Ovary (tissue), 9 donors: ENCODE data around the gene GUCY1B1. TPM values are rescaled to one million over a fixed set of nuclear protein-coding genes. Genes with fewer than 3 reads are reported as not detected.

Experiments
- DNase-seq, 5 donors: peaks; one replicate each; pipeline ENCODE4 v3.0.0-alpha.2; 2019 to 2020
- H3K27ac ChIP-seq, 2 donors: fragments of 200-600 bp; one replicate each; pipeline versions ENCODE4 v1.5.1 to v1.8.0; 2019 to 2022
- H3K27me3 ChIP-seq: fragments of 200-600 bp; one replicate; pipeline ENCODE4 v1.8.0; 2022
- H3K36me3 ChIP-seq: fragments of 200-600 bp; sonication (generic); one replicate; pipeline ENCODE4 v1.5.1; 2019
- H3K4me1 ChIP-seq: one replicate; pipeline ENCODE4 v1.8.1; 2013; ENCODE audit warnings: mild to moderate bottlenecking, moderate library complexity; ENCODE audit not compliant: insufficient read depth
- H3K4me3 ChIP-seq: fragments of 200-600 bp; sonication (generic); one replicate; pipeline ENCODE4 v1.5.1; 2017
- H3K9me3 ChIP-seq, 2 donors: fragments of 200-600 bp in 1 of 2; sonication (generic) in 1 of 2; one replicate each; pipeline versions ENCODE4 v1.5.1 to v1.8.1; 2013 to 2019; ENCODE audit warnings: mild to moderate bottlenecking in 1 of 2, moderate library complexity in 1 of 2
- EP300 ChIP-seq: sonication (generic); formaldehyde crosslinking; IDR thresholded peaks from one replicate; pipeline ENCODE4 v1.6.1; 2017; ENCODE audit warnings: antibody characterized with exemption
- POLR2A ChIP-seq: fragments of 450-650 bp; IDR thresholded peaks from one replicate; pipeline ENCODE4 v1.6.1; 2017; ENCODE audit warnings: antibody characterized with exemption, mild to moderate bottlenecking, moderate library complexity
- WGBS, 3 donors: extraction: QIAGEN DNeasy Blood & Tissue Kit in 1 of 3; methylation state at CpG; one replicate each; pipeline versions ENCODE4 v1.1.5 to v1.1.7; 2013 to 2017; 5-methylcytosine and 5-hydroxymethylcytosine counted together
- intact Hi-C, 4 donors: fragments of 100-400 bp; cut with DNase I; formaldehyde crosslinking; loops; one replicate each; pipeline versions ENCODE4 v1.11.0 to v1.15.1; 2022 to 2023
- polyA plus RNA-seq, 2 donors: library from polyadenylated mRNA; stranded (reverse); fragments of 200-250 nt in 1 of 2; fragments of 350-450 nt in 1 of 2; fragmentation: Illumina TruSeq in 1 of 2; extraction: RNeasy Lipid Tissue Mini Kit (QIAGEN cat#74804) in 1 of 2; gene quantifications; one replicate each; pipeline ENCODE4 v1.2.3, GENCODE V29; 2013 to 2014
- total RNA-seq, 7 donors: library from RNA; depleted of rRNA in 2 of 7; stranded (reverse); fragments of >200 nt in 2 of 7; fragmentation: NEBNext Ultra II Directional in 3 of 7; extraction: Animal tissue kit (Norgen Biotek cat#: 25700) in 3 of 7; gene quantifications; one replicate each; pipeline versions ENCODE4 v1.1.0 to v1.2.4, GENCODE V29; 2016 to 2023
- TF ChIP-seq, protein P1 (sequence below), 3 donors: fragments of 450-650 bp in 2 of 3; fragments of 200-600 bp in 1 of 3; IDR thresholded peaks; one replicate each; pipeline versions ENCODE4 v1.5.1 to v1.8.0; 2016 to 2022; ENCODE audit warnings: antibody characterized with exemption in 3 of 3, mild to moderate bottlenecking in 1 of 3
- donor health status: DM: no; HTN: no; CAD: no; lungs with moderate emphysema.
- donor health status: DM: no; HTN: no; CAD: no.
- donor health status: Bipolar disorder and iron deficiency.
- donor health status: DM: yes; HTN: yes; CAD: no.
- donor health status: DM: no; HTN: no; CAD: no.
- donor health status: DM: yes; HTN: yes; CAD: no.

Gene GUCY1B1
- total and polyA plus RNA-seq, 9 donors: 3.6 to 17.9 (median 6.2) TPM

- Histone ChIP-seq H3K4me1 (no peaks in the 10 kb centered on the region), H3K27ac (no peak overlapping the region), H3K4me3 (no peak overlapping the region), H3K9me3 (no peaks in the 10 kb centered on the region), H3K27me3 (no peaks in the 10 kb centered on the region), H3K36me3 (no peaks in the 10 kb centered on the region)
- intact Hi-C loops: no loop called here
- 95 to 100% (median 97%) methylated on average over 1 of the region's 1 CpG for WGBS, 3 donors
- no peak for DNase-seq
- TF ChIP-seq EP300: no peak
- TF ChIP-seq, protein P1, sequence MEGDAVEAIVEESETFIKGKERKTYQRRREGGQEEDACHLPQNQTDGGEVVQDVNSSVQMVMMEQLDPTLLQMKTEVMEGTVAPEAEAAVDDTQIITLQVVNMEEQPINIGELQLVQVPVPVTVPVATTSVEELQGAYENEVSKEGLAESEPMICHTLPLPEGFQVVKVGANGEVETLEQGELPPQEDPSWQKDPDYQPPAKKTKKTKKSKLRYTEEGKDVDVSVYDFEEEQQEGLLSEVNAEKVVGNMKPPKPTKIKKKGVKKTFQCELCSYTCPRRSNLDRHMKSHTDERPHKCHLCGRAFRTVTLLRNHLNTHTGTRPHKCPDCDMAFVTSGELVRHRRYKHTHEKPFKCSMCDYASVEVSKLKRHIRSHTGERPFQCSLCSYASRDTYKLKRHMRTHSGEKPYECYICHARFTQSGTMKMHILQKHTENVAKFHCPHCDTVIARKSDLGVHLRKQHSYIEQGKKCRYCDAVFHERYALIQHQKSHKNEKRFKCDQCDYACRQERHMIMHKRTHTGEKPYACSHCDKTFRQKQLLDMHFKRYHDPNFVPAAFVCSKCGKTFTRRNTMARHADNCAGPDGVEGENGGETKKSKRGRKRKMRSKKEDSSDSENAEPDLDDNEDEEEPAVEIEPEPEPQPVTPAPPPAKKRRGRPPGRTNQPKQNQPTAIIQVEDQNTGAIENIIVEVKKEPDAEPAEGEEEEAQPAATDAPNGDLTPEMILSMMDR (IDR thresholded peaks at IDR 0.05): no peak
- no peak for TF ChIP-seq POLR2A
Measured at GRCh38 chr4:155741546-155741945, 17.3 kb upstream of the GUCY1B1 start.

DNA sequence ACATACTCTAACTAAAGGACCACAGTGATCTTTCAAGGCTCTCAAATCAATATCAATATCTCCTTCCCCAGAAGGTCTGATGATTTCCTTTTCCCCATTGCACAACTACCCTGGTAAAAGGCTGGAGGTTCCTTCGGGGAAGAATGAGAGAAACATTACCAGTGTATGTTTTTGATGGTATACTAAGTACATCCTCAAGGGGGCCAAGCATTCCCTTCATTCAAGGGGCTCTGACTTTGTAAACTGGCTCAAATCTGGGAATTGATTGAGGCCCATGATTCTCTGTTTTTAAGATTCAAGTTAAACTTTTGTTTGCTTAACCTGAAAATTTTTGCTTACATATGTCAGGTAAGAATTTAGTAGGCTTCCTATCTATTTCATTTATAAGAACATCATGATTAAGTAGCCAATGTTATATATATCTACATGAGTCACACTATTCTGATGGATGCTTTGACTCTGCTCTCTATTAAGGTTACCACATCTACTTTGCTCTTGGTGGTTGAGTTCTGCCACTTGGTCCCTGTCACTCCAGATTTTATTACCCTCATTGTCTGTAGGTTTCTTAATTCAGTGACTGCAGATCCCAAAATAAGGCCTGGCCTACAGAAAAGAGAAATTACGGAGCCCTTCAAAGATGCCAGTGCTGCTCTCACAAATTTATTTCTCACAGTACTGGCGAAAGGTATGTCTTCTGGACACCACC lies 16.4 kb upstream of the GUCY1B1 start:
- 64 to 90% (median 78%) methylated on average over 3 of the region's 3 CpGs for WGBS, 3 donors
- no peak for DNase-seq
- intact Hi-C loops: no loop called here

DNA sequence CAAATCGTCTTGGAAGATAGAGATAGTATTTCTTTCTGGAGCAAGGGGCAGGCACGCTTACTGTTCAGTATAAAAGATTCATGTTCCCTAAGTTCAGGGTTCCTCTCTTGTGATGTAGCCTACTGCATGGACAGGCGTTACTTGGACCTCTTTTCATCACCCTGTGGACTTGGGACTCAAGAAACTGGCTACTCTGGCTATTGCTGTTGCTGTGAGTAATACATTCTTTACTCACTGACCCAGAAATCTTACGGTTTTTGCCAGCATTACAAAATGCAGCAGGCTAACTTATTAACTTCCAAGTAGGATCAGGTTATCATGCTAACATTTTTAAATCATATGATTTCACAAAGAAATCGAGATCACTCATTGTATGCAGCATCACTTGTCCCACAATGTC lies 12.8 kb upstream of the GUCY1B1 start:
- intact Hi-C loops: no loop called here
- TF ChIP-seq, protein P1 (IDR thresholded peaks at IDR 0.05): no peak
- TF ChIP-seq EP300 (no peak), POLR2A (no peak)
- H3K4me3 ChIP-seq: no peak overlapping the region
- H3K27ac ChIP-seq: no peak overlapping the region
- WGBS, 3 donors: 67 to 82% (median 75%) methylated on average over 5 of the region's 5 CpGs
- peaks cover 1% of the 10 kb centered on the region for H3K4me1 ChIP-seq
- no peaks in the 10 kb centered on the region for H3K36me3 ChIP-seq
- H3K27me3 ChIP-seq: no peaks in the 10 kb centered on the region
- H3K9me3 ChIP-seq: no peaks in the 10 kb centered on the region
- DNase-seq: no peak

More for the DNA sequence above, 16.4 kb upstream of the GUCY1B1 start:
- Histone ChIP-seq H3K36me3 (no peaks in the 10 kb centered on the region), H3K9me3 (no peaks in the 10 kb centered on the region), H3K4me1 (no peaks in the 10 kb centered on the region), H3K4me3 (no peak overlapping the region), H3K27me3 (no peaks in the 10 kb centered on the region), H3K27ac (no peak overlapping the region)
- TF ChIP-seq, protein P1 (IDR thresholded peaks at IDR 0.05): no peak
- TF ChIP-seq EP300: no peak
- TF ChIP-seq POLR2A: no peak

DNA sequence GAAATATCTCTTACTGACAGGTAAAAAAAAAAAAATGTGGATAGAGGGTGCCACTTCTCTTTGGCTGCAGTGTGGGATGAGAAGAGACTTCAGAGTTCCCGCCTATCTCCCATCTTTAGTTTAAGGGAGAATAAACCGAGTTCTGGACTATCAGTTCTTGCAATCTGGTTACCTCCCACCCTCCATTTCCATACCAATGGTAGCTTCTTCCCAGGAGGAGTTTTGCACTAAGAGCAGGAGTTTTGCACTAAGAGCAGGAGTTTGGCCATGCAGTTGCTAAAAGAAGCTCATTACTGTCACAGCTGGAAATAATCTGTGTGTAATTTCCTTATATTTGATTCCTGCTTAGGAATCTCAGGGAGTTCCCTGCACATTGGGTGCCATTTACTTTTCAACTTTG lies 10.8 kb upstream of the GUCY1B1 start:
- Histone ChIP-seq H3K9me3 (no peaks in the 10 kb centered on the region), H3K4me1 (peaks cover 1% of the 10 kb centered on the region), H3K27me3 (no peaks in the 10 kb centered on the region), H3K4me3 (no peak overlapping the region), H3K27ac (no peak overlapping the region), H3K36me3 (no peaks in the 10 kb centered on the region)
- TF ChIP-seq EP300: no peak
- TF ChIP-seq, protein P1 (IDR thresholded peaks at IDR 0.05): no peak
- TF ChIP-seq POLR2A: no peak
- DNase-seq: no peak
- intact Hi-C loops: no loop called here
- 79 to 88% (median 82%) methylated on average over 2 of the region's 2 CpGs for WGBS, 3 donors
